Gastrocnemius medialis (tissue), 4 donors: ENCODE data around the gene CAMKK2.

Source experiments
- CTCF ChIP-seq, 5 experiments: fragments of 450-650 bp in 3 of 5; fragments of 200-600 bp in 2 of 5; sonication (generic) in 2 of 5; IDR thresholded peaks in 4 of 5; conservative IDR thresholded peaks in 1 of 5; 1 replicate in 4 of 5; 2 replicates in 1 of 5; pipeline ENCODE4 v1.5.1; 2016 to 2019; ENCODE audit warnings: antibody characterized with exemption in 5 of 5, mild to moderate bottlenecking in 3 of 5, moderate library complexity in 3 of 5
- POLR2A ChIP-seq, 2 donors: fragments of 450-650 bp; IDR thresholded peaks; one replicate each; pipeline ENCODE4 v1.6.1; 2017; ENCODE audit warnings: antibody characterized with exemption in 2 of 2, mild to moderate bottlenecking in 2 of 2, moderate library complexity in 2 of 2

DNA sequence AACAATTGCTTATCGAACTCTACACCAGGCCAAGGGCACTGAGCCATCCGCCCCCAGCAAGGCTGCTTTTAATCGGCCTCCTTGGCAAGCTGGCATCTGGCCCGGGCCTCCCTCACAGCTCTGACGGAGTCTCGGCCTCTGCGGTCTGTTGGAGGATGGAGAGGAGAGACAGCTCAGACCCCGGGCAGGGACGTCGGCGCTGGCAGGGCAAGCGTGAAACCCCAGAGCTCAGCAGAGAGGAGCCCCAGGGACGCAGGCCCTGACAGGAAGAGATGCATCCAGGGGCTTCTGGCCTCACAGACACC, 17.5 kb downstream of the CAMKK2 start:
- TF ChIP-seq CTCF (IDR thresholded peaks at IDR 0.05 in 4 of 5, conservative IDR thresholded peaks at IDR 0.05 in 1 of 5) (no peak), POLR2A (IDR thresholded peaks at IDR 0.05) (no peak)
